ENCODE data around the gene ADGRA1.

ADGRA1 gene

DNA sequence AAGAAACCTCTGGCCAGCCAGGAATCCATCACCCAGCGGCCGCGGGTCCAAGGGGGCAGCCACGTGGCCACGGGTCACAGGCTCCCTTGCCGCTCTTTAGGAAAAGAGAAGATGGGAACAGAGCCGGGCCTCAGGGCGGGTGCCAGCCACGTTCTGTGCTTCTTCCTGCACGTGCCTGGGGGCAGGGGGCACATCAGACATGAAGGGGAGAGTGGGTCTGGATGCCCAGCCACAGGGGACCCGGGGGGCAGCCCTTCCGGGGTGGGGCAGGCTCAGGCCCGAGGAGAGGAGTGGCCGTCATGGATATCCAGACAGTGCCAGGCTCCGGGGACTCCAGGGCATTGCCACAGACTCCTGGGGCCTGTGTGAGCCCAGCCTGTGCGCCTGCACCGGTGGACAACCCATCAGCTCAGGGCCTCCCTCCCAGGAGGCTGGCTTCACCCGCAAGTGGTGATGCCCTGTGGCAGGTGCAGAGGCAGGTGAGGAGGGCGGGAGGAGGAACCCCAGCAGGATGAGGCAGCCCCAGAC lies 31.0 kb upstream of the ADGRA1 start:
- DNase-seq (ENCODE audit: low spot score): no peak

DNA sequence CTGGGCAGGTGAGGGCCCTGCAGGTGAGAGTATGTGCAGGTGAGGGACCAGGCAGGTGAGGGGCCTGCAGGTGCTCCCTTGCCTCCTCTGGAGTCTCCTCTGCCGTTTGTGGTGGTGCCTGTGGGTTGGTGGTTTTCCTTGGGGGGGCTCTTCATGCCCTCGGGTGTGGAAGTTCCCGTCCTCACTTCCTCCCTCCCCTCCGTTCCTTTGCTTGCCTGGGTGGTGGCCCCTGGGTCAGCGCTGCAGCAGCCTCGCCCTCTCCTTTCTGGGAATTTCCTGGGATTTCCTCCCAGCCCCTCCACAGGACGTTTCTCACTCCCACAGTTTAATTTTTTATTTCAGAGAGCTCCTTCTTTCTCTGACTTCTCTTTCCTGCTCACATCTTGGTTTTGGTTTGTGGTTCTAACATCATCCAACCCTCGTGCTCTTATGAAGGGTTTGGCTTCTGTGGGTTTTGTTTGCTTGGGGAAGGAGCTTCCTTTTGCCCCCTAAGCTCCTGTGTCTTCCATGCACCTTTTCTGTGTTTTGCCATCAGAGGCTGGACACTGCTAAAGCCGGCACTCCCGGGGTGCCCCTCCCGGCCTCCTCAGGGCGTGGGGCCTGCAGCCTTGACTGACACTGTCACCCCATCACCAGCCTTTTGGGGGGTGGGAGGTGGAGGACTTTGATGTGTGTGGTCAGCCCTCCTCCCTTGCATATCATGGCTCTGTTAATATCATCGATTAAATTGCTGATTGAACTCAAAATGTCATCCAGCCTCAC lies 29.2 kb upstream of the ADGRA1 start:
- no peak for DNase-seq (ENCODE audit: low spot score)

DNA sequence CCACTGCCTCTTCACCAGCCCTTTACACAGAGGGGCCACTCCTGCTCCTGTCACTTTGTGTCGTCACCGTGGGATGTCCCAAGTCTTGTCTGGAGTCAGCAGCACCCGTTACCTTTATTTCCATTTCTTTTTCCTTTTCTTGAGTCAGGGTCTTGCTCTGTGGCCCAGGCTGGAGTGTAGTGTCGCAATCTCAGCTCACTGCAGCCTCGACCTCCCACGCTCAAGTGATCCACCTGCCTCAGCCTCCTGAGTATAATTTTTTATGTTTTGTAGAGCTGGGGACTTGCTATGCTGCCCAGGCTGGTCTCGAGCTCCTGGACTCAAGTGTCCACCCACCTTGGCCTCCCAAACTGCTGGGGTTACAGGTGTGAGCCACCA lies 28.6 kb upstream of the ADGRA1 start:
- no peak for DNase-seq (ENCODE audit: low spot score)

DNA sequence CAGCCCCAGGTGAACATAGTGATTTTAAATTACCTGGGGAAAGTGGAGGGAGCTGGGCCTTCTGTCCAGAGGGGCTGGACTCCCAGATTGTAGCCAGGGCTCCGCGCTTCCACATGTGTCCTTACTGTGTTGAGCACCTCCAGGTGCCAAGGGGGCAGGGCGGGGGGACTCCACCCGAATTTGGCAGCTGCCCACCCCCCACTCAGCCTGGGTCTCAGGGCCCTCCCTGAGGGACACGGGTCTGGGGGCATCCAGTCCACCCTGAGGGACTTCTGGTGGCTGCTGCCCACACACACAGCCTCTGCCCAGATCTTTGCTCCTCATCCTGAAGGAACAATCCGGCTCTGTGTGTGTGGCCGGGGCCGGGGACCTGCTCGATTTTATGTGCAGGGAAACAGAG lies 28.2 kb upstream of the ADGRA1 start:
- no peak for DNase-seq (ENCODE audit: low spot score)

DNA sequence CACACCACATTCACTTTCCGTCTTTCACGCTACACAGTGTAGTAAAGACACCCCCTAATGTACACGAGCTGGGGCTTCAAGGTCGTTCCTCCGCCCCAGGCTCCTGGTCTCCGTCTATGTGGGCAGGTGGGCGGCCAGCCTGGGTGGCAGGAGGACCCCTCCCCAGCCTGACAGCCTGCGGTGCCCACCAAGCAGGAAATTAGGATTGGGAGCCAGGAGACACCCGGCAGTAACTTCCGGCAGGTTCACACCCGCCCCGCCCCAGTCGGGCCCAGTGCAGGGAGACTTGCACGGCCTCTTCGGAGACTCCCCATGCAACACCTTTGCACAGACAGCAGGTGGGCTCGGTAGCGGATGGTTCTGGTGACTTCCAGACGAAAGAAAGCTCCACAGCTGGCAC lies 27.7 kb upstream of the ADGRA1 start:
- no peak for DNase-seq (ENCODE audit: low spot score)

DNA sequence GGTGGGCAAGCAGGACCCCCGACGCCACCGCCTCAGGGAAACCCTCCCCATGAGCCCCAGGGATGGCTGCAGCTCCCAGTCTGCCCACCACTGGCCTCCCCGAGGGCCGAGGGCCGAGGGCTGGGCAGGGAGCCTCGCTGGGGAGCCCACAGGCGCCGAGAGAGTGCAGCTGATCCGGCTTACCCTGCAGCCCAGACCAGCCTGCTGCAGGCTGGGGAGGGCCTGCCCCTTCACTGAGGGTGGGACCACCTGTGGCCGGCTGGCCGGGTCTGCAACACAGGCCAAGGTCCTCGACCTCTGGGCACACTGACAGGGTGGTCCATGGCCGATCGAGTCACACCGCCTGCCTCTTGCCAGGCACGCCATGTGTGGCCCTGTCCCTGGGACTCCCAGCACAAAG lies 27.3 kb upstream of the ADGRA1 start:
- no peak for DNase-seq (ENCODE audit: low spot score)

DNA sequence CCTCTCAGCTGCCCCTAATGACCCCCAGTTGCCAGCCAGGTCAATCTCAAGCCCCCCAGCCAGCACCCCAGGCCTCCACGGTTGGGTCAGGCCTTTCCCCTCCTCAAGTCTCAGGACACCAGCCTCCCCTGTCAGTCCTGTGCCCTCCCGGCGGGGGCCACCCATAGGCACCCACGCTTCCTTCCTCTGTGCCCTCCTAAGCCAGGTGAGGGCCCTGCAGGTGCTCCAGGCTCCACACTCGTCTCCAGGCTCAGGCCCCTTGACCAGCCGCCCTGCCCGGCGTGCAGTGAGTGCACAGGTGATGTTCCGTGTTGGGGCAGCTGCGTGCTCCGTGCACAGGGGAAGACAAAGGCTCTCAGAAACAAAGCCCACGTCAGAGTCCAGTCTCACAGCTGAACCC lies 26.8 kb upstream of the ADGRA1 start:
- no peak for DNase-seq (ENCODE audit: low spot score)

DNA sequence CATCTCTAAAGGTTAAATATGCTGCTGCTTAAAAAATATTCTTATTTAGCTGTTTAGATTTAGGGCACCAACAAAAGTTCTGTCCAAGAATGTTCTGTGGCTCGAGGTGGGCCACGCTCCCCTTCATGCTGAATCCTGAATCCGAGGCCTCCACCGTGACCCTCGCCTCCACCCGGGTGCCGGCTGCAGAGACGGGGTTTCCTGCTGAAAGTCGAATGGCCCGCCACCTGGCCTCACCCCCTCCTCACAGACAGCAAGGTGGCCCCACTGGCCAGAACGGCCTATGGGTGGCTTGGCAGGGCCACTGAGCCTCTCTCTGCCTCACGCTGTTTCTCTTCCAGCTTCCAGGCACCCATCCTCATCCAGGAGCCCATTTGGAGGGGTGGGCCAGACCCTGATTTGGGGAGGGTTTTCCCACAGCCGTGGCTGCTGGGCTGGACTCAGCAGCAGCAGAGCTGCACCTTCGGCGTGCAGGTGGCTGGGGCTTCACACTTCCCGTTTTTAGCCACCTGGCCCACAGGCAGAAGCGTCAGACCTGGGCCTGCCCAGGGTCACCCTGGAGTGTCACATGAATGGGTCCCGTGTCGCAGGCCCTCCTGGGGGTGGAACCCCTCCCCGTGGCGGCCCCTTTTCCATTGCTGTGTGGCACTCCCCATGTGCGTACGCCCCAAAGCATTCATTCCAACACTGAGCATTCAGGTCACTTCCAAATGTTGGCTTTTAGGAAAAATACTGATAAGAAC lies 26.3 kb upstream of the ADGRA1 start:
- no peak for DNase-seq (ENCODE audit: low spot score)

DNA sequence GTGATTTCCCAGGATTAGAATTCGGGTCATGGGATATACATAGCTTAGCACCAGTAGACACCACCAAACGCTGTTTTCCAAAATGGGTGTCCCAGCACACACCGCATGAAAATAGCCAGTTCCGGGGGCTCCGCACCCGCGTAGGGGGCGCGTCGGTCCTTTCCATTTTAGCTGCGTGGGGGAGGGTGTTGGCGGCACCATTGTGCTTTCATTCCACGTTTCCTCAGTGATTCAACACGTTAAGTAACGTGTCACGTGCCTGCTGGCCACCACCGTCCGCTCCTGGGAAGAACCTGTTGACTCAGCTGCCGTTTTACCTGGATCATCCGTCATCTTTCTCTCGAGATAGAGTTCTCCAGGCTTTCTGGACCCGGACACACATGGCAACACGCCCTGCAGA lies 25.6 kb upstream of the ADGRA1 start:
- DNase-seq (ENCODE audit: low spot score): no peak

DNA sequence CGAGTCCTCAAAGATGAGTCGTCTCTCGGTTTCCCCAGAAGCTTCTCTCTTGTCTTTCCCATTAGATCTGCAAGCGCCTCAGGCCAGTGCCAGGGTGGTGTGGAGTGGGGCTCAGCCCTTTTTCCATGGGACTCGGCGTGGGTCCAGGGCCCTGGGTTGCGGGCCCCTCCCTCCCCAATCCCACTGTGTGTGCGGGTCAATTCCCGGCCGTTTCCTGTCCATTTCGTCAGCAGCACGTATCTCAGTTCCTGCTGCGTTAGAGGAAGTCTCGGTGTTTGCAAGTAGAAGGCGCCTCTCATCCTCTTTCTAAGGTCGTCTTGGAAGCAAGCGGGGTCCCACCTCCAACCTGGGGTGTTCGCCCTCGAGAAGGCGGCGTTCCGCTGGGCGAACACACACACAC lies 25.1 kb upstream of the ADGRA1 start:
- DNase-seq (ENCODE audit: low spot score): no peak

DNA sequence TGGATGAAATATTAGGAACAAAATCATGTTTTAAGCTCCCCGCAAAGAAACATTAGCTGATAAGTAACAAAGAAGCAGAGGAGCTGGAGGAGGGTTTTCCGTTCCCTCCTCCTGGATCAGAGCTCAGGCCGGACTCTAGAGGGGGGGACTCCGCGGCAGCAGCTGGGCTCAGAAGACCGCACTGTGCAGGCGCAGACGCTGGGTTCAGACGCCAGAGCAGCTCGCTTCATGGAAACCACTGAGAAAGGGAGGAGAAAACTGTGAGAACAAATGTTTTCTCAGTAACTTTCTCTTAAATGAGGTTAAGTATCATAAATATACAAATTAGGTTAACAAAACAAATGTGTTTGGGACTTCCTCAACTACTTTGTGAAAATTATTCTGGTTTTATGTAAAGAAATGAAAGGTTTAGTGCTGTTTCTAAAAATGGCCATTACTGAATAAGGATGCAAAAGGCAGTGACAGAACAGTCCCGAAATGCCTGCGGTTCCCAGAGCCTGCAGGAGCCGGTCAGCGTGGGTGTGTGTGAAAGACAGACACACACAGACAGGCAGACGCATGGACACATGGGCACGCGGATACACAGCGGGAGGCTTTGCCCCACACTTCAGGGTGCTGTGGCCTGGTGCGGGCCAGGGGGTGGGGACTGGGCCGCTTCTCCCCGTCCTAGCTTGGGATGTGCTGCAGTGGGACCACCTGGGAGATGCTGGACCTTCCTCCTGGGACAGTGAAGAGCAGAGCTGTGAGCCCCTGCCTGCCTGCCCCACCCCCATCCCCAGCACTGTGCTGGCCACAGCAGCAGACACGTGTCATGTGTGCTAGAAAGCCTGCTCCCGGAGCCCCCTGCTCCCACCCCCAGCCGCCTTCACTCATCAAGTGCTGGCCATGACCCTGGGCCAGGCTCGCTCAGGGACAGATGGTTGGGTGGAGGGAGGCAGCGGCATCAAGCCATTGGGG lies 20.3 kb upstream of the ADGRA1 start:
- DNase-seq (ENCODE audit: low spot score): no peak

DNA sequence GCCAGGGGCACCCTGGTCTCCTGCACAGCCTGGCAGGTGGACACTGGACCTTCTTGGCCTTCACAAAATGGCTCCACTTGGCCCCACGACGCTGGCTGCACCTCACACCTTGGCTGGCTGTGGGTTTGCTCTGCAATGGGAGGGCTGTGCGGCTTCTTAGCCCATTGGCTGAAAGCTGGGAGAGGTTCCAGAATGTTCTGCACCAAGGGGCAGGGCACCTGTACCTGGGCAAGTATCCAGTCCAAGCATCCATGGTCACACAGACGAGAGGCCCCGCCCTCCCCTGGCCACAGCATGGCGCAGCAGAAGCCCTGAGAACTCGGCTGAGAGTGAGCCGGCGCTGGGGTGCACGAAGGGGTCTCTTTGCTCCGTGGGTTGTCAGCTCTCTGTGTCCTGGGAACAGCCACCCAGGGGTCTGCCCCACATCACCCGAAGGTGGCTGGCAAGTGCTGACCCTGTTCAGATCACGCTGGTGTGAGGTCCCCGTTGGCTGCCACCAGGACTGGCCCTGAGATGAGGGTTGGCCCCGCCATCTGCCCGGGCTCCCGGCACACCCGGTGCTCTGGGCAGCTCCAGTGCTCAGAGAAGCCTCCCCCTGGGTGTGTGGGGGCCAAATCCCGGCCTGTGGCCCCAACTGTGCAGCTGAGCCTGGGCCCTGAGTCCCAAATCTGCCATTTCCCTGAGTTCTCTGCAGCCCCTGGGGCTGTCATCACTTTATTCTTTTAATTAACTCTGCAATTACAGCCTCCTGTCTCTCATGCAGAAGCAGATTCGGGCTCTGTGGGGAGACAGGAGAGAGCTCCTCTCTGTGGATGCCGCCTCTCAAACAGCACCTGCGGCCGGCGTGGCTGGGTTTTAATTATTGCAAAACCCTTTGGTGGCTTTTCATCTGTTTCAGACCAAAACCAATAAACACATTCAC lies 19.4 kb upstream of the ADGRA1 start:
- DNase-seq (ENCODE audit: low spot score): no peak

DNA sequence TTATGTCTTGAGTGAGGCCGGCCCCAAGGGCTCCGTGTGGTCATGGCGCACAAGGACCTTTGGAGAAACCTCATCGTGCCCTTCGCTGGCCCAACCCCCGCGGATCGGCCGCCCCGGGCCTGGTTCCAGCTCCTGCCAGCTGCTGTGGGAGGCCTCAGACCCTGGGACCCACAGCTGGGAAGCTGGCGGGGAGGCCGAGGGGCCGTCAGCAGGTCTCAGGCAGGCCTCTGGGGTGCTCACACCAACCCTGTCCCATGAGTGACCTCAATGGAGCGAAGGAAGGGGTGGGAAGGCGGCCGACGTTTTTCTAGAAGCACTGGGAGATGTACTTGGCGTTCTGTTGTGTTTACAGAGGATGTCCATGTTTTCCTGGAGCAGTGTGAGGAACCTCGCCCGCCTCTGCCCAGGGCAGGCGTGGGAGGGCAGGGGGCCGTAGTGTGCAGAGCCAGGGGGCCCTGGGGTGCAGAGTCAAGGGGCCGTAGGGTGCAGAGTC lies 18.6 kb upstream of the ADGRA1 start:
- no peak for DNase-seq (ENCODE audit: low spot score)

DNA sequence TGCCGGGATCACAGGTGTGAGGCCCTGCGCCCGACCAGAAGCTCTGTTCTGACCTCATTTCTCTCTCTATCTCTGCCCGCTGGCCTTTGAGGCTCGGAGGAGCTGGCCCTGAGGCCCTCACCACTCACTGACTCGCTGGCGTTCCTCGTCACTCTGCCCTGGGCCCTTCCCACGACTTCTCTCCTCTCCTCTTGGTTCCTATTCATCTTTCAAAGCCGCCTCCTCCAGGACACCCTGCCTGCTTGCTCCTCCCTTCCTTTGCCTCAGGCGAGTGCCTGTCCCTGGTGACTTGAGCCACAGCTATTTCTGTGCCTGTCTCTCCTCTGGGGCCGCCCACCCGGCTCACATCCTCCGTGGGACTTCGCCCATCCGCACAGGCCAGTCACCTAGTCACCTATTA lies 17.3 kb upstream of the ADGRA1 start:
- DNase-seq (ENCODE audit: low spot score): no peak

DNA sequence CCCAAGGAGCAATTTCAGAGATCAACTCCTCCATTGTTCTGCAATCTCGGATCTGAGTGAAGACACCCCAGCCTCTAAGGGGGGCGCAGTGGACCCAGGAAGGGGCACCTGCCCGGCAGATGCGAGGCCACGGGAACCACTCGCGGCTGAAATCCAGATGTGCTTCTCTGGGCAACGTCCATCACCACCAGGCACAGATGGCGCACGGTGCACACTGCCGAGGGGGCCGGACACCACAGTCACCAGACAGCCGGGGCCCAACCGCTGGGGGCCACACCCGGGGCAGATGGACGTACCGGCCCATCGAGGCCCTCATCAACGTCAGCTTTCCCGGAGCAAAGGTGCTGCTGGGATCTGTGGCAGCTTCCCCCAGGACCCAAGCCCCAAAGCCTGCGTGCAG lies 16.9 kb upstream of the ADGRA1 start:
- no peak for DNase-seq (ENCODE audit: low spot score)

DNA sequence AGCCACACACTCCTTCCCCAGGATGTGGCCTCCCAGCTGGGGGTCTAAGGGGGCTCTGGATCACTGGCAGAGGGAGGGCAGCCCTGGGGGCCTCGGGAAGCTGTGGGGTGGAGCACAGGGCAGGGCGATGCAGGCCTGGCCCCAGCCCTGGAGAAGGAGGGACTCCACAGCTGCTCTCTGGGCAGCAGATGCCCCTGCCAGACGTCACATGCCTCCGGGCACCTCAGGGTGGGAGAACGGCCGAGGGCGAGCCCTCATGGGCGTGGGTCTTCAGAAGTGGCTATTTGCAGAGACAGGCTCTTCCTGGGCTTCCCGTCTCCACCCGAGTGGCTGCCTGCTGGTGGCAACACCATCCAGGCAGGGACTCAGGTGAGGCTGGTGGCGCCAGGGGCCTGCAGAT lies 16.0 kb upstream of the ADGRA1 start:
- DNase-seq (ENCODE audit: low spot score): no peak

DNA sequence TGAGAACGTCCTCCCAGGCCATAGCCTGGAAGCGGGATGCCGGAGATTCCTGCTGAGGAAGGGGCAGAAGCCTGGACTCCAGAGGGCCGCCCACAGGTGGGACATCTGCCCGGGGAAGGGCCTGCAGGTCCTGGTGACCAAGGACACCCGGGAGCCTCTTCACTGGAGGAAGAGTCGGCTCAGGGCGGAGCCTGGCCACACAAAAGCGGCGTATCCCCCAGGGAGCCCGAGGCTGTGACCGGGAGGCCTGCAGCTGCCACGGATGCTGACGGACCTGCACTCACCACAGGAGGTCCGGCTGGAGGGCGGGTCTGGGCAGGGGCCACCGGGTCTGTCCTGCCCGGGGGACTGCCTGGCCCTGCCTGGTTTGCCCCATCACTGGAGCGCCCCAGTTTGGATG lies 15.5 kb upstream of the ADGRA1 start:
- DNase-seq (ENCODE audit: low spot score): no peak

DNA sequence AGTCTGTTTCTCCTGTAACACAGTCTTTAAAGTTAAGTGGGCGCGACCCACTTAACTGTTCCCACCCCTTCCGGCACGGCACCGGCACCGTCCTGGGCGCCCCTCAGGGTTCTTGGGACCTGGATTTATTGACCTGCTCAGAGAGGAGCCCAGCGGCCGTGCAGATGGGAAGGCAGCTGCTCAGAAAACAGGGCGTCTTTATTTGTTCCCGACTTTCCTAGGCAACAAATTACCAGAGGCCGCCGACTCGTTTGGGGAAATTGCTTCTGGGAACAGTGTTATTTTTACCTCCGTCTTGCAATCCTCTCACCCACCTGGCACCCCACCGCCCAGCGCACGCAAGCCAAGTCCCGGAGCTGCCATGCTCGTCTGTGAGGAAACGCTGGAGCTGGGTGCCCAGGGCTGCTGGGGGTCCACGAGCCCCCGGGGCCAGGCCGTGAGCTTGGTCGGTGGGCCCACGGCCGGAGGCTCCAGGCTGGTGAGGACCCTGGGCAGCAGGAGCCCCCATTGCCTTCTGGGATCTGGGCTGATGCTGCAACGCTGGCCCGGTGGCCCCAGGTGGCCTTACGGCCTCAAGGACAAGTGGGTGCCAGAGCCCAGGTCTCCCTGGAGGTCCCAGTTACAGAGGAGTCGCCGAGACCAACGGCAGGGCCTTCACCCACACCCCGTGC lies 14.9 kb upstream of the ADGRA1 start:
- DNase-seq (ENCODE audit: low spot score): no peak

DNA sequence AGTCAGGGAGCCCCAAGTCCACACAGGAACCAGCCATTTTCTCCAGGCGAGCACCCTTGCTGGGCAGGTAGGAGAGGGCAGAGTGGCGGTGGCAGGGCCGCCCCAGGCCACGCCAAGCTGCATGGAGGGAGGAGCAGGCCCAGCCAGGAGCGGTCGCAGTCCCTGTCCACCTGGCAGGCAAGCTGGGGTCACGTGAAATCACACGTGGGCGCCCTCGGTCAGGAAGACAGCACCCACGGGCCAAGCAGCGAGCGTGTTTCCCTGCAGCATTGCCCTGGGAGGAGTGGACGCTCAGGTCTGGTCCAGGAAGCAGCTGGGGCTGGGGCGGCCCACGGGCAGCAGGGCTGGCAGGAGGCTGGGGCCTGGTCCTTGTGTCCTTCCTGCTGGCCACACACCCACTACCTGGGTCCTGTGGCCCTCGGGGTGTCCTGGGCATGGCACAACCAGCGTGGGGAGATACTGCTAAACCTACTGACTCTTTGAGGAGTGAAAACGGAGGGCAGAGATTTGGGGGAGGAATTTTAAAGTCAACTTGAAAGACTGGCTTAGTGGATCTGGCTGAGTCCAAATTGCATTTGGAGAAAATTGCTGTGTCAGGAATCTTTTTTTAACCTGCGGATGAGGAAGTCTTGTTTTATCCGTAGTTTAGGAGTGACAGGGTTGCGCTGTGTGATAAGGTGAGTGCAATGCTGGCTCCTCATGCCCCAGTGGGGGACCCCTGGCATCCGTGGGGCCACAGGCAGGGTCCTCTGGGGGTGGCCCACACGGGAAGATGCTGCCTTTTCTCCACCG lies 12.2 kb upstream of the ADGRA1 start:
- no peak for DNase-seq (ENCODE audit: low spot score)

All from SW480 (cell line).